GM23338 (cell line): ENCODE data around the gene SUCLG1. TPM values are rescaled to one million over a fixed set of nuclear protein-coding genes. Genes with fewer than 3 reads are reported as not detected.

ENCODE experiments used
- ATAC-seq: fragments of 200-7000 bp; cut with Tn5 transposase; 3 replicates; pipeline ENCODE4 v1.9.1; 2020
- DNase-seq: peaks from one replicate; pipeline ENCODE4 v3.0.0-alpha.2; 2015; ENCODE audit warnings: low spot score
- H2AFZ ChIP-seq: fragments of 200-600 bp; sonication (generic); 2 replicates; pipeline ENCODE4 v1.8.0; 2016; ENCODE audit warnings: antibody characterized with exemption, mild to moderate bottlenecking, moderate library complexity
- H3F3A ChIP-seq: fragments of 200-600 bp; sonication (generic); replicated peaks from 2 replicates; pipeline ENCODE4 v1.8.0; 2017; ENCODE audit warnings: antibody characterized with exemption, mixed run types, low read depth
- H3K27ac ChIP-seq: fragments of 200-600 bp; sonication (generic); 2 replicates; pipeline ENCODE4 v1.6.1; 2016; ENCODE audit warnings: low read depth
- H3K27me3 ChIP-seq: fragments of 200-600 bp; sonication (generic); 2 replicates; pipeline ENCODE4 v1.8.0; 2016; ENCODE audit warnings: mild to moderate bottlenecking, mixed run types, moderate library complexity; ENCODE audit not compliant: insufficient read depth
- H3K36me3 ChIP-seq: fragments of 200-600 bp; sonication (generic); 2 replicates; pipeline ENCODE4 v1.8.0; 2016; ENCODE audit warnings: mild to moderate bottlenecking; ENCODE audit not compliant: insufficient read depth
- H3K4me1 ChIP-seq: fragments of 200-600 bp; sonication (generic); 2 replicates; pipeline ENCODE4 v1.8.0; 2016; ENCODE audit warnings: mild to moderate bottlenecking, moderate library complexity; ENCODE audit not compliant: insufficient read depth
- H3K4me2 ChIP-seq: fragments of 200-600 bp; sonication (generic); 2 replicates; pipeline ENCODE4 v1.7.1; 2017; ENCODE audit warnings: mixed run types
- H3K4me3 ChIP-seq: fragments of 200-600 bp; sonication (generic); 2 replicates; pipeline ENCODE4 v1.6.1; 2016; ENCODE audit warnings: mixed run types
- H3K79me2 ChIP-seq: fragments of 200-600 bp; sonication (generic); replicated peaks from 2 replicates; pipeline ENCODE4 v1.8.0; 2017; ENCODE audit warnings: mild to moderate bottlenecking; ENCODE audit not compliant: insufficient read depth
- H3K9me2 ChIP-seq: fragments of 200-600 bp; sonication (generic); 2 replicates; pipeline ENCODE4 v1.8.0; 2017; ENCODE audit not compliant: insufficient read depth
- H4K20me1 ChIP-seq: fragments of 200-600 bp; sonication (generic); replicated peaks from 2 replicates; pipeline ENCODE4 v1.8.0; 2017; ENCODE audit warnings: mild to moderate bottlenecking; ENCODE audit not compliant: insufficient read depth
- H3K27ac Mint-ChIP-seq: 2 replicates; pipeline ENCODE4 v1.8.0; 2020; ENCODE audit warnings: inconsistent platforms, mild to moderate bottlenecking, moderate library complexity, mixed read lengths
- H3K27me3 Mint-ChIP-seq: 3 replicates; pipeline ENCODE4 v1.8.0; 2022; ENCODE audit warnings: low read depth, mild to moderate bottlenecking, moderate library complexity, mixed read lengths, inconsistent platforms; ENCODE audit not compliant: insufficient read depth, poor library complexity
- H3K36me3 Mint-ChIP-seq: 3 replicates; pipeline ENCODE4 v1.8.0; 2021; ENCODE audit warnings: low read depth, mild to moderate bottlenecking, inconsistent platforms, moderate library complexity, mixed read lengths
- H3K4me1 Mint-ChIP-seq: 3 replicates; pipeline ENCODE4 v1.8.0; 2020; ENCODE audit warnings: mild to moderate bottlenecking, inconsistent platforms, mixed read lengths
- H3K4me3 Mint-ChIP-seq: 3 replicates; pipeline ENCODE4 v1.8.0; 2021; ENCODE audit warnings: moderate library complexity, mild to moderate bottlenecking, inconsistent platforms, mixed read lengths
- H3K9me3 Mint-ChIP-seq: 3 replicates; pipeline ENCODE4 v1.8.0; 2020; ENCODE audit warnings: moderate library complexity, mild to moderate bottlenecking, inconsistent platforms, mixed read lengths
- CREB1 ChIP-seq: fragments of 250-450 bp; sonication (Bioruptor Pico); IDR thresholded peaks from 2 replicates; pipeline ENCODE4 v1.5.0; 2020; ENCODE audit warnings: low read depth, mild to moderate bottlenecking, moderate library complexity
- EZH2 ChIP-seq: fragments of 200-600 bp; sonication (generic); IDR thresholded peaks from one replicate; pipeline ENCODE4 v1.8.0; 2017; ENCODE audit warnings: antibody characterized with exemption, mild to moderate bottlenecking, low read depth; ENCODE audit not compliant: unreplicated experiment
- EZH2phosphoT487 ChIP-seq: fragments of 200-600 bp; sonication (generic); IDR thresholded peaks from one replicate; pipeline ENCODE4 v1.8.1; 2018; ENCODE audit warnings: antibody characterized with exemption; ENCODE audit not compliant: unreplicated experiment
- JUNB ChIP-seq: IDR thresholded peaks from one replicate; pipeline ENCODE4 v1.6.1; 2016; ENCODE audit warnings: antibody characterized with exemption; ENCODE audit not compliant: unreplicated experiment
- POLR2AphosphoS5 ChIP-seq: IDR thresholded peaks from 2 replicates; pipeline ENCODE4 v1.6.1; 2016; ENCODE audit warnings: antibody characterized with exemption, low read depth
- STAT1 ChIP-seq: IDR thresholded peaks from one replicate; pipeline ENCODE4 v1.6.1; 2016; ENCODE audit warnings: antibody characterized with exemption; ENCODE audit not compliant: unreplicated experiment
- ZNF114 ChIP-seq: fragments of 250-450 bp; sonication (Bioruptor Pico); IDR thresholded peaks from 2 replicates; pipeline ENCODE4 v1.5.0; 2020; ENCODE audit warnings: mild to moderate bottlenecking, moderate library complexity
- ZNF331 ChIP-seq: fragments of 250-450 bp; sonication (Bioruptor Pico); IDR thresholded peaks from 2 replicates; pipeline ENCODE4 v1.5.0; 2020; ENCODE audit warnings: low read depth, mild to moderate bottlenecking, moderate library complexity
- polyA plus RNA-seq: library from polyadenylated mRNA; unstranded; fragments of >200 nt; fragmentation: Nextera tagmentation; extraction: Ambion mirVana; gene quantifications from 2 replicates; pipeline ENCODE4 v1.2.1, GENCODE V29; 2016
- total RNA-seq: library from RNA; depleted of rRNA; stranded (reverse); fragments of >200 nt; shearing (Covaris generic); gene quantifications from 2 replicates; pipeline ENCODE4 v1.2.3, GENCODE V29; 2014
- TF ChIP-seq, protein P1 (sequence below), 2 experiments: fragments of 200-600 bp in 1 of 2; sonication (generic) in 1 of 2; conservative IDR thresholded peaks; 2 replicates each; pipeline versions ENCODE4 v1.5.1 to v1.6.1; 2016 to 2017; ENCODE audit warnings: antibody characterized with exemption in 2 of 2, low read depth in 2 of 2, mild to moderate bottlenecking in 2 of 2, moderate library complexity in 1 of 2
- TF ChIP-seq, protein P2 (sequence below): IDR thresholded peaks from 2 replicates; pipeline ENCODE4 v1.6.1; 2016; ENCODE audit warnings: antibody characterized with exemption
- TF ChIP-seq, protein P3 (sequence below): IDR thresholded peaks from one replicate; pipeline ENCODE4 v1.6.1; 2018; ENCODE audit warnings: antibody characterized with exemption; ENCODE audit not compliant: unreplicated experiment

Gene SUCLG1
- total and polyA plus RNA-seq, 2 experiments from 2014 or later, result 24.3 to 36.0 TPM

DNA sequence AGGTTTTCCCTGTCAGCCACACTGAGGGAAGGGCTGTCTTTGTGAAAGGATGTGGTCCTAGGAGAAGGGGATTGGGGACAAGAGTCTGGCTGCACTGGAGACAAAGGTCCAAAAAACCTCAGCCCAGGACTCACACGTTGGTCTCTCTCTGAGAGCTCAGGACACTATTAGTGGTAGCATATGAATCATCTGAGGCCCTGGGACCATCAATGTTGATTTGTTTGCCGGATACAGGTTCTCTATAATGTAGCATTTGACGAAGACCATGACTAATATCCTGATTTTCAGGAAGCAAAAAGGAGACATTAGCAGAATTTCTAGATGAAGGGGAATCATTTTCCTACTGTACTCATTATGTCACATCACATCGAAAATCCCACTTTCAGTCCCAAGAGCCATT, 35.0 kb upstream of the SUCLG1 start (continued):
- TF ChIP-seq, protein P1, sequence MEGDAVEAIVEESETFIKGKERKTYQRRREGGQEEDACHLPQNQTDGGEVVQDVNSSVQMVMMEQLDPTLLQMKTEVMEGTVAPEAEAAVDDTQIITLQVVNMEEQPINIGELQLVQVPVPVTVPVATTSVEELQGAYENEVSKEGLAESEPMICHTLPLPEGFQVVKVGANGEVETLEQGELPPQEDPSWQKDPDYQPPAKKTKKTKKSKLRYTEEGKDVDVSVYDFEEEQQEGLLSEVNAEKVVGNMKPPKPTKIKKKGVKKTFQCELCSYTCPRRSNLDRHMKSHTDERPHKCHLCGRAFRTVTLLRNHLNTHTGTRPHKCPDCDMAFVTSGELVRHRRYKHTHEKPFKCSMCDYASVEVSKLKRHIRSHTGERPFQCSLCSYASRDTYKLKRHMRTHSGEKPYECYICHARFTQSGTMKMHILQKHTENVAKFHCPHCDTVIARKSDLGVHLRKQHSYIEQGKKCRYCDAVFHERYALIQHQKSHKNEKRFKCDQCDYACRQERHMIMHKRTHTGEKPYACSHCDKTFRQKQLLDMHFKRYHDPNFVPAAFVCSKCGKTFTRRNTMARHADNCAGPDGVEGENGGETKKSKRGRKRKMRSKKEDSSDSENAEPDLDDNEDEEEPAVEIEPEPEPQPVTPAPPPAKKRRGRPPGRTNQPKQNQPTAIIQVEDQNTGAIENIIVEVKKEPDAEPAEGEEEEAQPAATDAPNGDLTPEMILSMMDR (conservative IDR thresholded peaks at IDR 0.05; ENCODE audit: low read depth in 2 of 2), result no peak
- TF ChIP-seq EZH2phosphoT487, result no peak
- TF ChIP-seq ZNF114 (CRISPR knock-in tag), result no peak
- TF ChIP-seq, protein P2, sequence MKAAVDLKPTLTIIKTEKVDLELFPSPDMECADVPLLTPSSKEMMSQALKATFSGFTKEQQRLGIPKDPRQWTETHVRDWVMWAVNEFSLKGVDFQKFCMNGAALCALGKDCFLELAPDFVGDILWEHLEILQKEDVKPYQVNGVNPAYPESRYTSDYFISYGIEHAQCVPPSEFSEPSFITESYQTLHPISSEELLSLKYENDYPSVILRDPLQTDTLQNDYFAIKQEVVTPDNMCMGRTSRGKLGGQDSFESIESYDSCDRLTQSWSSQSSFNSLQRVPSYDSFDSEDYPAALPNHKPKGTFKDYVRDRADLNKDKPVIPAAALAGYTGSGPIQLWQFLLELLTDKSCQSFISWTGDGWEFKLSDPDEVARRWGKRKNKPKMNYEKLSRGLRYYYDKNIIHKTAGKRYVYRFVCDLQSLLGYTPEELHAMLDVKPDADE, result no peak
- no peak for TF ChIP-seq CREB1 (CRISPR knock-in tag)
- no peak for TF ChIP-seq STAT1
- TF ChIP-seq, protein P3, sequence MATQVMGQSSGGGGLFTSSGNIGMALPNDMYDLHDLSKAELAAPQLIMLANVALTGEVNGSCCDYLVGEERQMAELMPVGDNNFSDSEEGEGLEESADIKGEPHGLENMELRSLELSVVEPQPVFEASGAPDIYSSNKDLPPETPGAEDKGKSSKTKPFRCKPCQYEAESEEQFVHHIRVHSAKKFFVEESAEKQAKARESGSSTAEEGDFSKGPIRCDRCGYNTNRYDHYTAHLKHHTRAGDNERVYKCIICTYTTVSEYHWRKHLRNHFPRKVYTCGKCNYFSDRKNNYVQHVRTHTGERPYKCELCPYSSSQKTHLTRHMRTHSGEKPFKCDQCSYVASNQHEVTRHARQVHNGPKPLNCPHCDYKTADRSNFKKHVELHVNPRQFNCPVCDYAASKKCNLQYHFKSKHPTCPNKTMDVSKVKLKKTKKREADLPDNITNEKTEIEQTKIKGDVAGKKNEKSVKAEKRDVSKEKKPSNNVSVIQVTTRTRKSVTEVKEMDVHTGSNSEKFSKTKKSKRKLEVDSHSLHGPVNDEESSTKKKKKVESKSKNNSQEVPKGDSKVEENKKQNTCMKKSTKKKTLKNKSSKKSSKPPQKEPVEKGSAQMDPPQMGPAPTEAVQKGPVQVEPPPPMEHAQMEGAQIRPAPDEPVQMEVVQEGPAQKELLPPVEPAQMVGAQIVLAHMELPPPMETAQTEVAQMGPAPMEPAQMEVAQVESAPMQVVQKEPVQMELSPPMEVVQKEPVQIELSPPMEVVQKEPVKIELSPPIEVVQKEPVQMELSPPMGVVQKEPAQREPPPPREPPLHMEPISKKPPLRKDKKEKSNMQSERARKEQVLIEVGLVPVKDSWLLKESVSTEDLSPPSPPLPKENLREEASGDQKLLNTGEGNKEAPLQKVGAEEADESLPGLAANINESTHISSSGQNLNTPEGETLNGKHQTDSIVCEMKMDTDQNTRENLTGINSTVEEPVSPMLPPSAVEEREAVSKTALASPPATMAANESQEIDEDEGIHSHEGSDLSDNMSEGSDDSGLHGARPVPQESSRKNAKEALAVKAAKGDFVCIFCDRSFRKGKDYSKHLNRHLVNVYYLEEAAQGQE, result no peak
- no peak for TF ChIP-seq ZNF331 (CRISPR knock-in tag)
- no peak for TF ChIP-seq EZH2
- no peak for TF ChIP-seq POLR2AphosphoS5

DNA sequence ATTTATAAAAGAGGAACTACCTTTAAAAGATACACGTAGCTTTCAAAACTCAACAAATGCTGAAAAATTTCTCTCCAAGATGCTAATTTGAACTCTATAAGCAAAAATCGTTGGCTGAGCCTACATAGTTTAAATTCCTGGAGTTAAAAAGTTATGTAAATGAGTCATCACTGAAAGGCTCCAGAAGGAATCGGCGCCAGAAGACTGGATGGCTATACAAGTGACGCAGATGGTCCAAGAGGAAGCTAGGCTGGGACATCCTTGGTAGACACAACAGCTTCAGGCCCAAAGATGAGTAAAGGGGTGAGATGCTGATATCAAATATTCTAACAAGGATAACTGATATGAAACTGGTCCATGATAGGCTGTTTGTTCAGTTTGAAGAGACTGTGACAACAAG, 34.4 kb upstream of the SUCLG1 start:
- no peaks in the 10 kb centered on the region for H3K9me3 Mint-ChIP-seq
- peaks cover 5% of the 10 kb centered on the region for H3K27me3 Mint-ChIP-seq
- Histone ChIP-seq H2AFZ (no peak overlapping the region), H3K36me3 (no peaks in the 10 kb centered on the region), H3K9me2 (no peaks in the 10 kb centered on the region), H3K4me2 (no peak overlapping the region), H3K79me2 (no peaks in the 10 kb centered on the region), H4K20me1 (no peaks in the 10 kb centered on the region), H3K27me3 (no peaks in the 10 kb centered on the region), H3K4me1 (no peaks in the 10 kb centered on the region), H3K27ac (no peak overlapping the region), H3K4me3 (no peak overlapping the region), H3F3A (no peaks in the 10 kb centered on the region)
- DNase-seq (peak; percentile 37), ATAC-seq (no peak)
- TF ChIP-seq POLR2AphosphoS5 (no peak), CREB1 (CRISPR knock-in tag) (no peak), EZH2 (no peak), JUNB (no peak), STAT1 (no peak), EZH2phosphoT487 (no peak)
- TF ChIP-seq, protein P2, result no peak
- TF ChIP-seq, protein P3, result no peak
- no peaks in the 10 kb centered on the region for H3K36me3 Mint-ChIP-seq
- peaks cover 4% of the 10 kb centered on the region; the same call in 2 of the 3 replicates for H3K4me1 Mint-ChIP-seq
- no peak overlapping the region for H3K4me3 Mint-ChIP-seq
- no peak overlapping the region for H3K27ac Mint-ChIP-seq
